KMS-11 (cell line): Measurements from ENCODE around the gene RFPL1.

ENCODE experiments used
- H2AFZ ChIP-seq: fragments of 200-600 bp; sonication (generic); 2 replicates; pipeline ENCODE4 v1.6.1; 2016; ENCODE audit warnings: antibody characterized with exemption, mixed run types, low read depth
- H3K27ac ChIP-seq: fragments of 200-600 bp; sonication (generic); 2 replicates; pipeline ENCODE4 v1.6.1; 2016; ENCODE audit warnings: mild to moderate bottlenecking, mixed run types
- H3K27me3 ChIP-seq: fragments of 200-600 bp; sonication (generic); 2 replicates; pipeline ENCODE4 v1.6.1; 2017; ENCODE audit warnings: mild to moderate bottlenecking, low read depth, mixed run types, moderate library complexity; ENCODE audit not compliant: insufficient read depth
- H3K36me3 ChIP-seq: fragments of 200-600 bp; sonication (generic); 2 replicates; pipeline ENCODE4 v1.6.1; 2017; ENCODE audit warnings: mild to moderate bottlenecking, mixed run types; ENCODE audit not compliant: insufficient read depth
- H3K4me1 ChIP-seq: fragments of 200-600 bp; sonication (generic); 2 replicates; pipeline ENCODE4 v1.6.1; 2016; ENCODE audit warnings: mild to moderate bottlenecking, low read depth, mixed run types; ENCODE audit not compliant: poor library complexity, severe bottlenecking
- H3K4me2 ChIP-seq: fragments of 200-600 bp; sonication (generic); 2 replicates; pipeline ENCODE4 v1.7.0; 2016; ENCODE audit warnings: mild to moderate bottlenecking, mixed run types
- H3K4me3 ChIP-seq: fragments of 200-600 bp; sonication (generic); IDR thresholded peaks from 2 replicates; pipeline ENCODE4 v1.6.1; 2017; ENCODE audit warnings: low read depth, low read length, mixed read lengths; ENCODE audit not compliant: insufficient read depth
- H3K79me2 ChIP-seq: fragments of 200-600 bp; sonication (generic); 2 replicates; pipeline ENCODE4 v1.6.1; 2016; ENCODE audit warnings: low read depth, mixed run types; ENCODE audit not compliant: insufficient read depth
- H3K9ac ChIP-seq: fragments of 200-600 bp; sonication (generic); 2 replicates; pipeline ENCODE4 v1.6.1; 2016; ENCODE audit warnings: mild to moderate bottlenecking, mixed run types
- H4K20me1 ChIP-seq: fragments of 200-600 bp; sonication (generic); 2 replicates; pipeline ENCODE4 v1.6.1; 2016; ENCODE audit warnings: mild to moderate bottlenecking, mixed run types; ENCODE audit not compliant: insufficient read depth
- TF ChIP-seq, protein P1 (sequence below): fragments of 200-600 bp; sonication (generic); conservative IDR thresholded peaks from 2 replicates; pipeline ENCODE4 v1.6.1; 2017; ENCODE audit warnings: low read depth, mild to moderate bottlenecking, antibody characterized with exemption, low read length, moderate library complexity, mixed read lengths

Gene RFPL1

DNA sequence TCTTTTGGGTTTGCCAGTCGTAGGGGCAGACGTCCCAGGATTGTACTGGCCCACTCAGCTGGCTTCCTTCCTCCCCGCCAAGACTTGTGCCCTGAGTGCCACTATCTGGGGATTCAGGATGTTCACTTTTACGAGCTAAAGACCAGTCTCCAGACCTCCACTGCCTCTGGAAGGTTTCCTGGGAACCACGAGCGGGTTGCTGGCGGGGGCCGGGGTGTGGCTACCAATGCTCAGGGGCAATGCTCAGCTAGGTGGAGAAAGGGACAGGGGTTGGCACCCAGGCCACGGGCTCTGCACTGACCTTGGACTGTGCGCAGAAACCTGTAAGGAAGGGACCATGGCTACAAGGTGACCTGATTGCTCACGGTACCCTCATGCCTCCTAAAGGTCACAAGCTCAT is 43.9 kb downstream of the RFPL1 start:
- no peak overlapping the region for H3K9ac ChIP-seq

DNA sequence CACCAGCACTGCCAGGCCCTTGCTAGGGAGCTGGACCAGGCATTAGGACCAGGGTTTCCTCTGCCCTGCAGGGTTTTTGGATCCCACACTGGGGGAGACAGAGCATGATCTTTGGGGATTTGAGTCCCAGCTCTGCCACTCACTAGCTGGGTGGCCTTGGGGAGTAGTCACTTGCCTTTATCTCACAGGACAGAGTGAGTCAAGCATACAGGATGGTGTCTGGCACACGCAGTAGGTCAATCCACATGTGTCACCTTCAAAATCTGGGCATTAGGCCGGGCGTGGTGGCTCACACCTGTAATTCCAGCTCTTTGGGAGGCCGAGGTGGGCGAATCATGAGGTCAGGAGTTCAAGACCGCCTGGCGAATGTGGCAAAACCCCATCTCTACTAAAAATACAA is 44.3 kb downstream of the RFPL1 start:
- no peaks in the 10 kb centered on the region; the same call in 1 of the 2 replicates for H3K27me3 ChIP-seq
- TF ChIP-seq, protein P1, sequence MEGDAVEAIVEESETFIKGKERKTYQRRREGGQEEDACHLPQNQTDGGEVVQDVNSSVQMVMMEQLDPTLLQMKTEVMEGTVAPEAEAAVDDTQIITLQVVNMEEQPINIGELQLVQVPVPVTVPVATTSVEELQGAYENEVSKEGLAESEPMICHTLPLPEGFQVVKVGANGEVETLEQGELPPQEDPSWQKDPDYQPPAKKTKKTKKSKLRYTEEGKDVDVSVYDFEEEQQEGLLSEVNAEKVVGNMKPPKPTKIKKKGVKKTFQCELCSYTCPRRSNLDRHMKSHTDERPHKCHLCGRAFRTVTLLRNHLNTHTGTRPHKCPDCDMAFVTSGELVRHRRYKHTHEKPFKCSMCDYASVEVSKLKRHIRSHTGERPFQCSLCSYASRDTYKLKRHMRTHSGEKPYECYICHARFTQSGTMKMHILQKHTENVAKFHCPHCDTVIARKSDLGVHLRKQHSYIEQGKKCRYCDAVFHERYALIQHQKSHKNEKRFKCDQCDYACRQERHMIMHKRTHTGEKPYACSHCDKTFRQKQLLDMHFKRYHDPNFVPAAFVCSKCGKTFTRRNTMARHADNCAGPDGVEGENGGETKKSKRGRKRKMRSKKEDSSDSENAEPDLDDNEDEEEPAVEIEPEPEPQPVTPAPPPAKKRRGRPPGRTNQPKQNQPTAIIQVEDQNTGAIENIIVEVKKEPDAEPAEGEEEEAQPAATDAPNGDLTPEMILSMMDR: no peak
- no peaks in the 10 kb centered on the region for H3K79me2 ChIP-seq
- no peaks in the 10 kb centered on the region for H3K4me1 ChIP-seq
- H2AFZ ChIP-seq: no peak overlapping the region
- no peak overlapping the region for H3K9ac ChIP-seq
- H4K20me1 ChIP-seq: no peaks in the 10 kb centered on the region
- no peaks in the 10 kb centered on the region for H3K36me3 ChIP-seq
- no peak overlapping the region for H3K4me2 ChIP-seq
- no peak overlapping the region for H3K4me3 ChIP-seq
- no peak overlapping the region for H3K27ac ChIP-seq

More for the DNA sequence above, 43.9 kb downstream of the RFPL1 start:
- no peak overlapping the region for H3K4me2 ChIP-seq
- H3K79me2 ChIP-seq: no peaks in the 10 kb centered on the region
- peaks cover 3% of the 10 kb centered on the region for H3K27me3 ChIP-seq
- no peak overlapping the region for H2AFZ ChIP-seq
- H3K4me3 ChIP-seq: no peak overlapping the region
- H3K4me1 ChIP-seq: no peaks in the 10 kb centered on the region
- H3K27ac ChIP-seq: no peak overlapping the region
- TF ChIP-seq, protein P1: no peak
- no peaks in the 10 kb centered on the region for H4K20me1 ChIP-seq
- no peaks in the 10 kb centered on the region for H3K36me3 ChIP-seq

DNA sequence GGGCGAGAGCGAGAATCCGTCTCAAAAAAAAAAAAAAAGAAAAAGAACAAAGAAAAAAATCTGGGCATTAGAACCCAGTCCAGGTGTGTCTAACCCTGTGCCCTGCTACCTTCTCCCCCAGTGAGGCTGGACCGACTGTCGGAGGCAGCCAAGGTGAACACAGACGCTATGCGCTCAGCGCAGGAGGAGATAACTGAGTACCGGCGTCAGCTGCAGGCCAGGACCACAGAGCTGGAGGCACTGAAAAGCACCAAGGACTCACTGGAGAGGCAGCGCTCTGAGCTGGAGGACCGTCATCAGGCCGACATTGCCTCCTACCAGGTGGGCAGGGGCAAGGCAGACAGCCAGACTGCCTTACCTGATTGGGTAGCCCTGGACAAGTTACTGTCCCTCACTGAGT is 44.9 kb downstream of the RFPL1 start:
- H3K4me1 ChIP-seq: no peaks in the 10 kb centered on the region
- no peaks in the 10 kb centered on the region for H3K27me3 ChIP-seq
- no peak overlapping the region for H2AFZ ChIP-seq
- no peak overlapping the region for H3K27ac ChIP-seq
- H3K9ac ChIP-seq: no peak overlapping the region
- no peaks in the 10 kb centered on the region for H4K20me1 ChIP-seq
- no peak overlapping the region for H3K4me3 ChIP-seq
- TF ChIP-seq, protein P1: no peak
- no peaks in the 10 kb centered on the region for H3K79me2 ChIP-seq
- H3K36me3 ChIP-seq: no peaks in the 10 kb centered on the region
- no peak overlapping the region for H3K4me2 ChIP-seq

DNA sequence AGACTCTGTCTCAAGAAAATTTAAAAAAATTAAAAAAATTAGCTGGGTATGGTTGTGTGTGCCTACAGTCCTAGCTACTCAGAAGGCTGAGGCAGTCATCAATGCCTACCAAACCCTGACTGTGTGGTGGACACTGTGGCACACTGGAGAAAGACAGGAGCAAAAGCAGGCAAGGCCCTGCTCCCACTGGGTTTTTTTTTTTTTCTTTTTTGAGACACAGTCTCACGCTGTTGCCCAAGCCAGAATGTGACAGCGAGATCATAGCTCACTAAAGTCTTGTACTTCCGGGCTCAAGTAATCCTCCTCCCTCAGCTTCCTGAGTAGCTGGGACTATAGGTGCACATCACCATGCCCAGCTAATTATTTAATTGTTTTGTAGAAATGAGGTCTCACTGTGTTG is 46.3 kb downstream of the RFPL1 start:
- Histone ChIP-seq H3K4me1 (no peaks in the 10 kb centered on the region), H3K4me2 (no peak overlapping the region), H2AFZ (no peak overlapping the region), H3K9ac (no peak overlapping the region), H4K20me1 (no peaks in the 10 kb centered on the region), H3K27me3 (no peaks in the 10 kb centered on the region), H3K79me2 (no peaks in the 10 kb centered on the region), H3K27ac (no peak overlapping the region), H3K4me3 (no peak overlapping the region), H3K36me3 (no peaks in the 10 kb centered on the region)
- TF ChIP-seq, protein P1: no peak

DNA sequence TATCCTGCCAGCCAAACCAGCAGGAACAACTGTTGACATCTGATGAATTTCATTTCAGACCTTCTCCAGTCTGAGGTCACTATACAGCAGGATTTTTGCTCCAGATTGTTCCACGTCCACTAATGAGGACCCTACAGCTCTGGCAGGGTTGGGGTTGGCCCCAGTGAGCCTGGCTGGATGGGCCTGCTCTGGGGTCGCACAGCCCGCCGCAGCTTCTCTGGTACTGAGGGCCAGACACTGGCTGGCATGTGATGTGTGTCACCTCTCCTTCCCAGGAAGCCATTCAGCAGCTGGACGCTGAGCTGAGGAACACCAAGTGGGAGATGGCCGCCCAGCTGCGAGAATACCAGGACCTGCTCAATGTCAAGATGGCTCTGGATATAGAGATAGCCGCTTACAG is 47.1 kb downstream of the RFPL1 start:
- Histone ChIP-seq H3K27ac (no peak overlapping the region), H4K20me1 (no peaks in the 10 kb centered on the region), H2AFZ (no peak overlapping the region), H3K4me3 (no peak overlapping the region), H3K79me2 (no peaks in the 10 kb centered on the region), H3K4me2 (no peak overlapping the region), H3K4me1 (no peaks in the 10 kb centered on the region), H3K36me3 (no peaks in the 10 kb centered on the region), H3K27me3 (no peaks in the 10 kb centered on the region), H3K9ac (no peak overlapping the region)
- TF ChIP-seq, protein P1: no peak
